ENCODE data around the gene GRIFIN.

DNA sequence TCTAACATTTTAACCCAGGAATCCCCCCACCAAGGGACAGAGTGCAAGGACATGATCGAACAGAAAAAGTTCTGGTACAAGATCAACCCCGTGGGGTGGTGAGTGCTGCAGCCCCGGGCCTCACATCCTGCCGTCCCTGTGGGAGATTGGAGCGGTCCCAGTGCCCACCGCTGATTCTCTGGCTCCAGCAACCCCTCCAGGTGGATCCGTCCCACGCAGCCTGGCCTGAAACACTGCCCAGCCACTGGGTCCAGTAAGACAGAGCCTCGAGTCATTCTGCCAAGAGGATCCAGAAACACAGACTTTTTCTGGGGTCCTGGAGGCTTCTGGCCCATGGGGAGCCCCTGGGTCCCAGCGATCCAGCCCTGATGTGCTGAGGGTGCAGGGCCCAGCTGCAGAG lies 29.5 kb downstream of the GRIFIN start:
- TF ChIP-seq CTCF (optimal IDR thresholded peaks at IDR 0.05 in 1 of 3, IDR thresholded peaks at IDR 0.05 in 1 of 3, conservative IDR thresholded peaks at IDR 0.05 in 1 of 3; ENCODE audit: extremely low read depth in 1 of 3, insufficient read depth in 2 of 3, low read length in 3 of 3) (no peak), EZH2 (IDR thresholded peaks at IDR 0.05; ENCODE audit: low read length) (no peak)
